HepG2 (cell line): ENCODE measurements around the gene TUBB. TPM values are rescaled to one million over a fixed set of nuclear protein-coding genes. Genes with fewer than 3 reads are reported as not detected.

Experiments
- CREM ChIP-seq, 2 experiments: sonication (generic) in 1 of 2; formaldehyde crosslinking in 1 of 2; IDR thresholded peaks; 2 replicates each; pipeline versions ENCODE4 v1.4.0 to v1.6.1; 2016 to 2020; ENCODE audit warnings: antibody characterized with exemption in 1 of 2, mild to moderate bottlenecking in 1 of 2, missing genetic modification reagents in 1 of 2
- FOXK1 ChIP-seq: sonication (generic); formaldehyde crosslinking; IDR thresholded peaks from 2 replicates; pipeline ENCODE4 v1.4.0; 2020; ENCODE audit warnings: low read depth, missing genetic modification reagents, borderline replicate concordance
- GATAD1 ChIP-seq: IDR thresholded peaks from 2 replicates; pipeline ENCODE4 v1.6.1; 2016; ENCODE audit warnings: missing genetic modification reagents, missing compliant biosample characterization
- IKZF4 ChIP-seq: sonication (generic); formaldehyde crosslinking; IDR thresholded peaks from 2 replicates; pipeline ENCODE4 v1.5.1; 2020; ENCODE audit warnings: borderline replicate concordance, mild to moderate bottlenecking, low read depth, missing genetic modification reagents; ENCODE audit errors: not compliant biosample characterization
- KMT2B ChIP-seq: IDR thresholded peaks from 2 replicates; pipeline ENCODE4 v1.6.1; 2016; ENCODE audit warnings: missing genetic modification reagents, missing compliant biosample characterization
- SRSF9 ChIP-seq: fragments of 200-400 bp; formaldehyde crosslinking; IDR thresholded peaks from 2 replicates; pipeline ENCODE4 v1.6.1; 2018; ENCODE audit warnings: borderline replicate concordance, mild to moderate bottlenecking, low read depth, low read length; ENCODE audit not compliant: insufficient read depth, poor library complexity, severe bottlenecking
- TAF1 ChIP-seq: sonication (generic); formaldehyde crosslinking; IDR thresholded peaks from 2 replicates; pipeline ENCODE4 v1.4.0; 2020; ENCODE audit warnings: missing genetic modification reagents
- WIZ ChIP-seq: sonication (generic); formaldehyde crosslinking; IDR thresholded peaks from 2 replicates; pipeline ENCODE4 v1.5.1; 2020; ENCODE audit warnings: mild to moderate bottlenecking, missing genetic modification reagents
- ZBTB38 ChIP-seq: sonication (generic); formaldehyde crosslinking; IDR thresholded peaks from 2 replicates; pipeline ENCODE4 v1.5.1; 2020; ENCODE audit warnings: mild to moderate bottlenecking, missing genetic modification reagents
- ZC3H4 ChIP-seq: sonication (generic); formaldehyde crosslinking; IDR thresholded peaks from 2 replicates; pipeline ENCODE4 v1.4.0; 2020; ENCODE audit warnings: missing genetic modification reagents, borderline replicate concordance
- ZNF614 ChIP-seq: IDR thresholded peaks from 2 replicates; pipeline ENCODE4 v1.6.1; 2018; ENCODE audit warnings: missing biosample characterization, missing genetic modification reagents, inconsistent platforms, borderline replicate concordance
- ZNF670 ChIP-seq: sonication (generic); formaldehyde crosslinking; IDR thresholded peaks from 2 replicates; pipeline ENCODE4 v1.8.0; 2022; ENCODE audit warnings: mild to moderate bottlenecking, missing genetic modification reagents, borderline replicate concordance
- polyA plus RNA-seq, 8 experiments: library from polyadenylated mRNA; depleted of rRNA in 3 of 8; stranded (reverse) in 7 of 8; unstranded in 1 of 8; fragments of >200 nt; fragmentation: Illumina TruSeq in 4 of 8; extraction: Trizol in 4 of 8; gene quantifications; 2 replicates each; pipeline versions ENCODE4 v1.2.1 to v1.2.3, GENCODE V29; 2011 to 2016; ENCODE audit warnings: low read depth in 4 of 8, missing spikeins in 1 of 8, mixed read lengths in 1 of 8; ENCODE audit not compliant: insufficient read depth in 1 of 8
- total RNA-seq, 5 experiments: library from RNA; depleted of rRNA; stranded (reverse); fragments of >200 nt; fragmentation: Illumina TruSeq; extraction: Trizol; gene quantifications; 2 replicates each; pipeline ENCODE4 v1.2.3, GENCODE V29; 2016; ENCODE audit warnings: low read depth in 1 of 5
- TF ChIP-seq, protein P1 (sequence below): sonication (generic); formaldehyde crosslinking; IDR thresholded peaks from 2 replicates; pipeline ENCODE4 v1.4.0; 2020; ENCODE audit warnings: missing genetic modification reagents, low read depth, mild to moderate bottlenecking, borderline replicate concordance
- TF ChIP-seq, protein P2 (sequence below): sonication (generic); formaldehyde crosslinking; IDR thresholded peaks from 2 replicates; pipeline ENCODE4 v1.4.0; 2020; ENCODE audit warnings: missing genetic modification reagents
- TF ChIP-seq, protein P3 (sequence below): sonication (generic); formaldehyde crosslinking; IDR thresholded peaks from 2 replicates; pipeline ENCODE4 v1.4.0; 2020; ENCODE audit warnings: missing genetic modification reagents, mild to moderate bottlenecking, borderline replicate concordance
- TF ChIP-seq, protein P4 (sequence below): IDR thresholded peaks from 2 replicates; pipeline ENCODE4 v1.6.1; 2016; ENCODE audit warnings: low read depth, borderline replicate concordance

TUBB gene
- total and polyA plus RNA-seq, 2 of the 13 experiments (the other 11 are each of a cell fraction or from before 2014, with no cell fraction given): 911 to 1,163 TPM

DNA sequence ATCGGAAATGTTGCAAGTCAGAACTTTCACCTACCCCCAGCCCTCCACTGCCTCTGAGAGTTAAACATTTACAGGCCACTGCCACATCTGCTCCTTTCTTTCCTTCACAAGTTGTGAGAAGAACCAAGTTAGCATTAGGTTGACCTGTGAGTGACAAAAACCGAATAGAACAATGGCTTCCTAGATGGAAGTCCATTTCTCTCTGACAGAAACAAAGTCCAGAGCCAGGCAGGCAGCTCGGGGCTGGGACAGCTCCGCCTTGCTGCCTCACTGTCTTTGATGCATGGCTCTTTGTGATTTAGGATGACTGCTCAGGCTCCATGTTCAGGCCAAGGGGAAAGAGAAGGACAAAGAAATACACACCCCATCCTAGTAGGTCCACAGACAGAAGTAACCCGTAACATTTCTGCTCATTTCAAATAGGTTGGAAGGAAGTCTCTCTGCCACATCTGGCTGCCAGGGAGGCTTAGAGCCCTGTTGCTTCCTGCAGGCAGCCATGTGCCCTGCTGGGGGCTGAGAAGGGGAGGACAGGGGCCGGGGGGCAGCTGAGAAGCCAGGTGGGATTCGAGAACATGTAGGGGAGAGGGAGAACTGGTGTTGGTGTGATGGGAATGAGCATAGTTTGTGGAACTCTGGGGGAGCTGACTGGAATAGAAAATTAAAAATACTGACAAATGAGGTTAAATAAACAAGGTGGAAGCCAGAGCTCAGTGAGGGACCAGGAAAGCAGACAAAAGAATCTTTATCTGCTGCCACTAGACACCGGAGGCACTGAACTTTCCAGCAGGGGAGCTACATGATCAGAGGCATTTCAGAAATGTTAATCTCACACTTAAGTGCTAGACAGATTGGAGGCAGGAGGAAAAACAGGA, 43.7 kb downstream of the TUBB start (continued):
- TF ChIP-seq FOXK1 (CRISPR knock-in tag): no peak
- TF ChIP-seq, protein P1, sequence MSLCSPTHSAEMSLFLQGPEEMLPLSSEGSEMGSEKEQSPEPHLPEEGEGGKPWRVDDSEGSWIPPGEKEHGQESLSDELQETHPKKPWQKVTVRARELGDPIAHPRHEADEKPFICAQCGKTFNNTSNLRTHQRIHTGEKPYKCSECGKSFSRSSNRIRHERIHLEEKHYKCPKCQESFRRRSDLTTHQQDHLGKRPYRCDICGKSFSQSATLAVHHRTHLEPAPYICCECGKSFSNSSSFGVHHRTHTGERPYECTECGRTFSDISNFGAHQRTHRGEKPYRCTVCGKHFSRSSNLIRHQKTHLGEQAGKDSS (CRISPR knock-in tag): peak; percentile 82
- no peak for TF ChIP-seq IKZF4 (CRISPR knock-in tag)
- TF ChIP-seq SRSF9: no peak
- TF ChIP-seq, protein P2, sequence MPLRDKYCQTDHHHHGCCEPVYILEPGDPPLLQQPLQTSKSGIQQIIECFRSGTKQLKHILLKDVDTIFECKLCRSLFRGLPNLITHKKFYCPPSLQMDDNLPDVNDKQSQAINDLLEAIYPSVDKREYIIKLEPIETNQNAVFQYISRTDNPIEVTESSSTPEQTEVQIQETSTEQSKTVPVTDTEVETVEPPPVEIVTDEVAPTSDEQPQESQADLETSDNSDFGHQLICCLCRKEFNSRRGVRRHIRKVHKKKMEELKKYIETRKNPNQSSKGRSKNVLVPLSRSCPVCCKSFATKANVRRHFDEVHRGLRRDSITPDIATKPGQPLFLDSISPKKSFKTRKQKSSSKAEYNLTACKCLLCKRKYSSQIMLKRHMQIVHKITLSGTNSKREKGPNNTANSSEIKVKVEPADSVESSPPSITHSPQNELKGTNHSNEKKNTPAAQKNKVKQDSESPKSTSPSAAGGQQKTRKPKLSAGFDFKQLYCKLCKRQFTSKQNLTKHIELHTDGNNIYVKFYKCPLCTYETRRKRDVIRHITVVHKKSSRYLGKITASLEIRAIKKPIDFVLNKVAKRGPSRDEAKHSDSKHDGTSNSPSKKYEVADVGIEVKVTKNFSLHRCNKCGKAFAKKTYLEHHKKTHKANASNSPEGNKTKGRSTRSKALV (CRISPR knock-in tag): 0 out of 2 replicates have a peak, but pooled peaks have one; percentile 19
- peak; percentile 93 for TF ChIP-seq ZNF670 (CRISPR knock-in tag)
- peak; percentile 82 for TF ChIP-seq TAF1 (CRISPR knock-in tag)
- TF ChIP-seq, protein P3, sequence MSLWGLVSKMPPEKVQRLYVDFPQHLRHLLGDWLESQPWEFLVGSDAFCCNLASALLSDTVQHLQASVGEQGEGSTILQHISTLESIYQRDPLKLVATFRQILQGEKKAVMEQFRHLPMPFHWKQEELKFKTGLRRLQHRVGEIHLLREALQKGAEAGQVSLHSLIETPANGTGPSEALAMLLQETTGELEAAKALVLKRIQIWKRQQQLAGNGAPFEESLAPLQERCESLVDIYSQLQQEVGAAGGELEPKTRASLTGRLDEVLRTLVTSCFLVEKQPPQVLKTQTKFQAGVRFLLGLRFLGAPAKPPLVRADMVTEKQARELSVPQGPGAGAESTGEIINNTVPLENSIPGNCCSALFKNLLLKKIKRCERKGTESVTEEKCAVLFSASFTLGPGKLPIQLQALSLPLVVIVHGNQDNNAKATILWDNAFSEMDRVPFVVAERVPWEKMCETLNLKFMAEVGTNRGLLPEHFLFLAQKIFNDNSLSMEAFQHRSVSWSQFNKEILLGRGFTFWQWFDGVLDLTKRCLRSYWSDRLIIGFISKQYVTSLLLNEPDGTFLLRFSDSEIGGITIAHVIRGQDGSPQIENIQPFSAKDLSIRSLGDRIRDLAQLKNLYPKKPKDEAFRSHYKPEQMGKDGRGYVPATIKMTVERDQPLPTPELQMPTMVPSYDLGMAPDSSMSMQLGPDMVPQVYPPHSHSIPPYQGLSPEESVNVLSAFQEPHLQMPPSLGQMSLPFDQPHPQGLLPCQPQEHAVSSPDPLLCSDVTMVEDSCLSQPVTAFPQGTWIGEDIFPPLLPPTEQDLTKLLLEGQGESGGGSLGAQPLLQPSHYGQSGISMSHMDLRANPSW: peak; percentile 68
- 0 out of 2 replicates have a peak, but pooled peaks have one; percentile 41 for TF ChIP-seq WIZ (CRISPR knock-in tag)
- TF ChIP-seq CREM (IDR thresholded peaks at IDR 0.05): peak; percentile 82
- no peak for TF ChIP-seq CREM (CRISPR knock-in tag; IDR thresholded peaks at IDR 0.05)
- TF ChIP-seq ZNF614 (CRISPR knock-in tag): peak; percentile 72
- TF ChIP-seq, protein P4, sequence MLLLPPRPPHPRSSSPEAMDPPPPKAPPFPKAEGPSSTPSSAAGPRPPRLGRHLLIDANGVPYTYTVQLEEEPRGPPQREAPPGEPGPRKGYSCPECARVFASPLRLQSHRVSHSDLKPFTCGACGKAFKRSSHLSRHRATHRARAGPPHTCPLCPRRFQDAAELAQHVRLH (CRISPR knock-in tag): peak; percentile 72
- TF ChIP-seq ZBTB38: peak; percentile 41; the same call in 1 of the 2 replicates
- TF ChIP-seq KMT2B (CRISPR knock-in tag): peak; percentile 45; the same call in 1 of the 2 replicates
- TF ChIP-seq ZC3H4 (CRISPR knock-in tag): peak; percentile 95
- no peak; the same call in none of the 2 replicates for TF ChIP-seq GATAD1
